ENCODE data around the gene MCFD2. TPM values are rescaled to one million over a fixed set of nuclear protein-coding genes. Genes with fewer than 3 reads are reported as not detected.

The MCFD2 gene
- total RNA-seq, 1 donor from 2014 or later = 111 TPM

GRCh38 chr2:46891956-46892553 is 23.6 kb downstream of the MCFD2 start:
- H3K4me1 Mint-ChIP-seq = peaks cover 7% of the 10 kb centered on the region
- TF ChIP-seq EZH2 (IDR thresholded peaks at IDR 0.05) = no peak
- TF ChIP-seq, protein P1, sequence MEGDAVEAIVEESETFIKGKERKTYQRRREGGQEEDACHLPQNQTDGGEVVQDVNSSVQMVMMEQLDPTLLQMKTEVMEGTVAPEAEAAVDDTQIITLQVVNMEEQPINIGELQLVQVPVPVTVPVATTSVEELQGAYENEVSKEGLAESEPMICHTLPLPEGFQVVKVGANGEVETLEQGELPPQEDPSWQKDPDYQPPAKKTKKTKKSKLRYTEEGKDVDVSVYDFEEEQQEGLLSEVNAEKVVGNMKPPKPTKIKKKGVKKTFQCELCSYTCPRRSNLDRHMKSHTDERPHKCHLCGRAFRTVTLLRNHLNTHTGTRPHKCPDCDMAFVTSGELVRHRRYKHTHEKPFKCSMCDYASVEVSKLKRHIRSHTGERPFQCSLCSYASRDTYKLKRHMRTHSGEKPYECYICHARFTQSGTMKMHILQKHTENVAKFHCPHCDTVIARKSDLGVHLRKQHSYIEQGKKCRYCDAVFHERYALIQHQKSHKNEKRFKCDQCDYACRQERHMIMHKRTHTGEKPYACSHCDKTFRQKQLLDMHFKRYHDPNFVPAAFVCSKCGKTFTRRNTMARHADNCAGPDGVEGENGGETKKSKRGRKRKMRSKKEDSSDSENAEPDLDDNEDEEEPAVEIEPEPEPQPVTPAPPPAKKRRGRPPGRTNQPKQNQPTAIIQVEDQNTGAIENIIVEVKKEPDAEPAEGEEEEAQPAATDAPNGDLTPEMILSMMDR (IDR thresholded peaks at IDR 0.05) = no peak
- TF ChIP-seq EZH2phosphoT487 (IDR thresholded peaks at IDR 0.05) = no peak
- no peak overlapping the region for H3K4me3 Mint-ChIP-seq

GRCh38 chr2:46888421-46888952 is 27.1 kb downstream of the MCFD2 start:
- H3K4me2 ChIP-seq = no peak overlapping the region

More at GRCh38 chr2:46891956-46892553, 23.6 kb downstream of the MCFD2 start:
- Histone ChIP-seq H3K4me1 (no peaks in the 10 kb centered on the region), H3K79me2 (ENCODE audit: low read depth) (no peaks in the 10 kb centered on the region), H3K4me2 (no peak overlapping the region), H3K36me3 (no peaks in the 10 kb centered on the region), H3K9ac (no peak overlapping the region), H3K4me3 (no peak overlapping the region), H3K27me3 (no peaks in the 10 kb centered on the region), H3K9me3 (ENCODE audit: low read depth) (no peaks in the 10 kb centered on the region), H3F3A (ENCODE audit: low read depth) (no peaks in the 10 kb centered on the region), H3K27ac (no peak overlapping the region), H4K20me1 (ENCODE audit: low read depth) (no peaks in the 10 kb centered on the region), H2AFZ (replicated peaks) (no peak overlapping the region)
- Mint-ChIP-seq H3K9me3 (no peaks in the 10 kb centered on the region), H3K27me3 (ENCODE audit: insufficient read depth, low read depth) (no peaks in the 10 kb centered on the region), H3K27ac (no peak overlapping the region), H3K36me3 (no peaks in the 10 kb centered on the region)
- DNase-seq (ENCODE audit: low spot score) = no peak

GRCh38 chr2:46887028-46887885 is 28.3 kb downstream of the MCFD2 start:
- H3K4me3 Mint-ChIP-seq = no peak overlapping the region
- no peak for DNase-seq (ENCODE audit: low spot score)
- Histone ChIP-seq H3K9me3 (ENCODE audit: low read depth) (no peaks in the 10 kb centered on the region), H3K4me1 (no peaks in the 10 kb centered on the region), H3K4me2 (no peak overlapping the region), H3K4me3 (no peak overlapping the region), H3K36me3 (no peaks in the 10 kb centered on the region), H3K79me2 (ENCODE audit: low read depth) (no peaks in the 10 kb centered on the region), H2AFZ (replicated peaks) (no peak overlapping the region), H3K27ac (no peak overlapping the region), H3F3A (ENCODE audit: low read depth) (no peaks in the 10 kb centered on the region), H3K27me3 (no peaks in the 10 kb centered on the region), H3K9ac (no peak overlapping the region), H4K20me1 (ENCODE audit: low read depth) (no peaks in the 10 kb centered on the region)
- H3K36me3 Mint-ChIP-seq = no peaks in the 10 kb centered on the region
- no peak overlapping the region for H3K27ac Mint-ChIP-seq
- H3K4me1 Mint-ChIP-seq = peaks cover 15% of the 10 kb centered on the region
- TF ChIP-seq, protein P1 (IDR thresholded peaks at IDR 0.05) = no peak
- TF ChIP-seq EZH2phosphoT487 (IDR thresholded peaks at IDR 0.05) (no peak), EZH2 (IDR thresholded peaks at IDR 0.05) (no peak)
- H3K27me3 Mint-ChIP-seq (ENCODE audit: insufficient read depth, low read depth) = peaks cover 5% of the 10 kb centered on the region
- H3K9me3 Mint-ChIP-seq = peaks cover 2% of the 10 kb centered on the region

More at GRCh38 chr2:46888421-46888952, 27.1 kb downstream of the MCFD2 start:
- peak overlapping the region; percentile 92 for H2AFZ ChIP-seq (replicated peaks)
- H3K4me3 ChIP-seq = no peak overlapping the region
- DNase-seq (ENCODE audit: low spot score) = no peak
- no peaks in the 10 kb centered on the region for H3K9me3 ChIP-seq (ENCODE audit: low read depth)
- no peaks in the 10 kb centered on the region for H4K20me1 ChIP-seq (ENCODE audit: low read depth)
- peaks cover 2% of the 10 kb centered on the region for H3K9me3 Mint-ChIP-seq
- no peaks in the 10 kb centered on the region for H3K4me1 ChIP-seq
- no peaks in the 10 kb centered on the region for H3F3A ChIP-seq (ENCODE audit: low read depth)
- H3K4me3 Mint-ChIP-seq = no peak overlapping the region
- H3K36me3 Mint-ChIP-seq = no peaks in the 10 kb centered on the region
- H3K36me3 ChIP-seq = no peaks in the 10 kb centered on the region
- no peak overlapping the region for H3K27ac ChIP-seq
- no peaks in the 10 kb centered on the region for H3K27me3 ChIP-seq
- H3K27ac Mint-ChIP-seq = no peak overlapping the region
- peaks cover 9% of the 10 kb centered on the region for H3K4me1 Mint-ChIP-seq
- H3K9ac ChIP-seq = no peak overlapping the region
- no peaks in the 10 kb centered on the region for H3K79me2 ChIP-seq (ENCODE audit: low read depth)
- H3K27me3 Mint-ChIP-seq (ENCODE audit: insufficient read depth, low read depth) = peaks cover 5% of the 10 kb centered on the region
- TF ChIP-seq EZH2phosphoT487 (IDR thresholded peaks at IDR 0.05) = no peak
- TF ChIP-seq, protein P1 (IDR thresholded peaks at IDR 0.05) = no peak
- no peak for TF ChIP-seq EZH2 (IDR thresholded peaks at IDR 0.05)

Data from neural progenitor cell (in vitro differentiated cells).